GM21529 (cell line): ENCODE measurements around the gene AKR1C3.
"Not testable (repeated sequence)": the region's sequence is repeated elsewhere in the genome, so short reads cannot be mapped to it uniquely, and the experiment has no call there.

Experiments used
- ATAC-seq: cut with Tn5 transposase; IDR thresholded peaks from one replicate; pipeline ENCODE4 v1.9.1; 2021; ENCODE audit not compliant: unreplicated experiment

AKR1C3 gene

DNA sequence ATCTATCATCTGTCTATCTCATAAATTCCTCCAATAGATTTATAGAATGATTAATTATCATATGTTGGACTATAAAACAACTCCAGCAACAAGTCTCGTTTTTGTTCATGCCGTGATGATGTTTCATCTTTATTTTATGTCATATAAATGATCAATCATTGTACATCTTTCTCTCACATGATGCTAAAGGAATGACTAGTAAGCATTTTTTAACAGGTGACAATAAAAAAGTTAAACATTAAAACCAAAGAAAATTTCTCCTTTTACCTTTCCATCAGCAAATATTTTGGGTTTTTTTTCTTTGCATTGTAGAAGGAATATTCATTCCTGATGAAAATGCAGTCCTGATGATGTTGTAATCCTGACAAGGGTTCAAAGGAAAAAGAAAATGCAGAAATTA is 41.4 kb downstream of the AKR1C3 start:
- ATAC-seq: no peak

DNA sequence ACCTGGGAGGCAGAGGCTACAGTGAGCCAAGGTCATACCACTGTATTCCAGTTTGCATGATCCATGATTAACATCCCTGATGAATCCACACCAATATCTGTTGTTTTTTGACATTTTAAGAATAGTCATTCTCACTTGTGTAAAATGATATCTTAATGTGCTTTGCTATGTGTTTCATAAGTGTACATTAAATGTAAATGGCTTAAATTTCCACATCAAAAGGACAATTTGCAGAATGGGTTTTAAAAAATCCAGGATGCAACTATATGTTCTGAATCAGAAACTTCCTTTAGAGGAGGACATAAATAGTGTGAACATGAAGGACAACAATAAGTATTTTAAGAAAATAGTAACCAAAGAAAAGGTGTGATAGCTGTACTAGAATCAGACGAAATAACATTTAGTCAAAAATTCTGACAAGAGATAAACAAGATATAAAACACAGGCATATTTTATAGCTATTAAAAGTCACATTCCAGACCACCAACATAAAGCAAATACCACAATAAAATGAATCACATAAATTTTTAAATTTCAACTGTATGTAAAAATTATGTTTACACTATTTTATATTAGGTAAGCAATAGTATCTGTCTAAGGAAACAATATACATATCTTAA is 42.4 kb downstream of the AKR1C3 start:
- no peak for ATAC-seq

DNA sequence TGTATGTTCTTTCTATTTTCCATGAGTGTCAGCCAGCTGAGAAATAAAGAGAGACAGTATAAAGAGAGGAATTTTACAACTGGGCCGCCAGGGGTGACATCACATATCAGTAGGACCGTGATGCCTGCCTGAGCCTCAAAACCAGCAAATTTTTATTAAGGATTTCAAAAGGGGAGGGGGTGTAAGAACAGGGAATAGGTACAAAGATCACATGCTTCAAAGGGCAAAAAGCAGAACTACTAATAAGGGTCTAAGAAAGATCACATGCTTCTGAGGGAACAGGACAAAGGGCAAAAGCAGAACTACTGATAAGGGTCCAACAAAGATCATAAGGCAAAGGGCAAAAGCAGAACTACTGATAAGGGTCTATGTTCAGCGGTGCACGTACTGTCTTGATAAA is 43.5 kb downstream of the AKR1C3 start:
- not testable (repeated sequence) for ATAC-seq

GRCh38 chr10:5142199-5142598 is 48.0 kb downstream of the AKR1C3 start:
- ATAC-seq: no peak

- ATAC-seq: no peak
Measured at GRCh38 chr10:5143137-5143536, 48.9 kb downstream of the AKR1C3 start.

DNA sequence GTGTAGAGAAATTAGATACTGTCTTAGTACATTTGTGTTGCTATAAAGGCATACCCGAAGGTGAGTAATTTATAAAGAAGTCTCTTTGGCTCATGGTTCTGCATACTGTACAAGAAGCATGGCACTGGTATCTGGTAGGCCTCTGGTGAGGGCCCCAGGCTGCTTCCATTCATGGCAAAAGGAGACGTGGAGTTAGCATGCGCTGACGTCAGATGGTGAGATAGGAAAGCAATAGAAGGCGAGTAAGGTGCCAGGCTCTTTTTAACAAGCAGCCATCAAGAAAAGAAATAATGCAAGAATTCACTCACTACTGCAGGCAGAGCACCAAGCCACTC is 52.7 kb downstream of the AKR1C3 start:
- no peak for ATAC-seq

- no peak for ATAC-seq
Measured at GRCh38 chr10:5147255-5147980, 53.2 kb downstream of the AKR1C3 start.

DNA sequence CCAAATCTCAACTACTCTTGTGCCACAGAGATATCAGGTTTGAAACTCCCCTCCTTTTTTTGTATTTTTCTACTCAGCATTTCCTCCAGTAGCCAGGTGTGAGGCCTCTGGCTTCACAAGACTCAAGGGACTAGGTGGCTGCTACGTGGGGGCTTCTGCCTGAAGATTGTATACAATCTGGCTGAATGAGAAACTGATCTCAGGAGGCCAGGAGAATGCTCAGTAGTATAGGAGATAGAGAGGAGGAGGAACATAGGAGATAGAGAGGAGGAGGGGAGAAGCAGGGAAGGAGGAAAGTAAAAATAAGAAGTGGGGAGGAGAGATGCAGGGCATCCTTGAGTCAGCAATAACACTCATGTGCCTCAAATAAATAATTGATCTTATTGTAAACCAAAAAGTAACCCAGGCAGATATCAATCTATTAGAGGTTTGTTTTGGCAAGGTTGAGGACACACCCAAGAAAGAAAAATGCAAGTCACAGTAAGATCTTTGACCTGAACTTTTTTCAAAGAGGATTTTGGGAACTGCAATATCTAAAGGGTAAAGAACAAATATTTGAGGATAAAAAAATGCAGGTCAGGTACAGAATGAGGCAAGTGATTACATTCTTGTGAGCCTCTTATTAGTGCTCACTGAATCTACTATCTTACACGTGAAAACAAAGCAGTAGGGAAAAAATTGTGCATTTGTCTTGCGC is 53.9 kb downstream of the AKR1C3 start:
- no peak for ATAC-seq

DNA sequence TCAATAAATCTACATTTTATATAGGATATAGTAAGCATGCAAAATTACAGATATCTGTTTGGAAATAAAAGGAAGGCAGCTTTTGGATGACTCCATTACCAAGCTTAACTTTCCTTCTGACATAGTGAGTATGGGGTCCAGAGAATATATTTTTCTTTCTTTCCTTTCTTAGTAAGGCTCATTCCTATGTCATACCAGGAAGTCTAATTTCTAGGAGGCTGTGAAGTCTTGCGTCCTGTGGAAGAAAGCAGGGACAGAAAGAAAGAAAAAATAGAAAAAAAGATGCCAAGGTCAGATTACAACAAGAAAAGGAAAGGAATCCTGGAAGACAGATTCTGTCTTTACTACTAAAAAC is 54.4 kb downstream of the AKR1C3 start:
- no peak for ATAC-seq

DNA sequence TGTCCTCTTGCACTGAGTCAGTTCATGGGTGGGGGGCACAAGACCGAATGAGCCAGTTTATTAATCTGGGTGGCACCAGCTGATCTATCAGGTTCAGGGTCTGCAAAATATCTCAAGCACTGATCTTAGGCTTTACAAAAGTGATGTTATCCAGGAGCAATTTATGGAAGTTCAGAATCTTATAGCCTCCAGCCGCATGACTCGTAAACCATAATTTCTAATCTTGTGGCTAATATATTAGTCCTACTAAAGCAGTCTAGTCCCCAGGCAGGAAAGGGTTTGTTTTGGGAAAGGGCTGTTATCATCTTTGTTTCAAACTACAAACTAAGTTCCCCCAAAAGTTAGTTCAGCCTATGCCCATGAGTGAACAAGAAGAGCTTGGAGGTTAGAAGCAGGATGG is 56.9 kb downstream of the AKR1C3 start:
- no peak for ATAC-seq

DNA sequence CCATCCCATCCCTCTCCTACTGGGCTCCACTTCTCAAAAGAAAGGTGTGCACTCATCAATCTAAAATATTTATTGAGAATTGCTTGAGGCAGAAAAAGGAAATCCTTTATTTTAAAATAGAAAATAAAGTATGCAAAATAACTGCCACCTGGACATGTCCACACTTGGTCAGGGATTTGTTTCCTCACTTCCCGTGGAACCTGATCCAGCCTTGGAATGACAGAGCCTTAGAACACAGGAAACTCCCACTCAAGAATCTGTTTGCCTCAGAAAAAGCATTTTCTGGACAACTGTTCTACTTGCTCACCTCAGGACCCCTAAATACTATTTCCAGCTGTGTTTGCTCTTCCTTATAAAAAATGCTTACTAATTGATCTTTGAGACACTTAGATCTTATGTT is 61.7 kb downstream of the AKR1C3 start:
- no peak for ATAC-seq
